Dendritic cell treated with granulocyte-macrophage colony-stimulating factor and Interleukin-4, amounts not matched to agents 40 ng/mL and 50 ng/mL, for 4 days (primary cell): ENCODE results near the gene PCDHGB2.
"Not testable (repeated sequence)": the region's sequence is repeated elsewhere in the genome, so short reads cannot be mapped to it uniquely, and the experiment has no call there.

Experiments
- H3K27ac Mint-ChIP-seq: one replicate; pipeline ENCODE4 v1.8.0; 2022; ENCODE audit warnings: mild to moderate bottlenecking, mixed read lengths
- H3K27me3 Mint-ChIP-seq: one replicate; pipeline ENCODE4 v1.8.0; 2022; ENCODE audit warnings: mild to moderate bottlenecking, mixed read lengths
- H3K36me3 Mint-ChIP-seq: one replicate; pipeline ENCODE4 v1.8.0; 2022; ENCODE audit warnings: low read depth, mixed read lengths
- H3K4me1 Mint-ChIP-seq: one replicate; pipeline ENCODE4 v1.8.0; 2022; ENCODE audit warnings: low read depth, mixed read lengths
- H3K4me3 Mint-ChIP-seq: one replicate; pipeline ENCODE4 v1.8.0; 2022; ENCODE audit warnings: mild to moderate bottlenecking, moderate library complexity, mixed read lengths
- H3K9me3 Mint-ChIP-seq: one replicate; pipeline ENCODE4 v1.8.0; 2022; ENCODE audit warnings: mixed read lengths
- intact Hi-C: fragments of 100-400 bp; cut with micrococcal nuclease; formaldehyde crosslinking; loops from one replicate; pipeline ENCODE4 v1.15.0; 2022

Gene PCDHGB2

DNA sequence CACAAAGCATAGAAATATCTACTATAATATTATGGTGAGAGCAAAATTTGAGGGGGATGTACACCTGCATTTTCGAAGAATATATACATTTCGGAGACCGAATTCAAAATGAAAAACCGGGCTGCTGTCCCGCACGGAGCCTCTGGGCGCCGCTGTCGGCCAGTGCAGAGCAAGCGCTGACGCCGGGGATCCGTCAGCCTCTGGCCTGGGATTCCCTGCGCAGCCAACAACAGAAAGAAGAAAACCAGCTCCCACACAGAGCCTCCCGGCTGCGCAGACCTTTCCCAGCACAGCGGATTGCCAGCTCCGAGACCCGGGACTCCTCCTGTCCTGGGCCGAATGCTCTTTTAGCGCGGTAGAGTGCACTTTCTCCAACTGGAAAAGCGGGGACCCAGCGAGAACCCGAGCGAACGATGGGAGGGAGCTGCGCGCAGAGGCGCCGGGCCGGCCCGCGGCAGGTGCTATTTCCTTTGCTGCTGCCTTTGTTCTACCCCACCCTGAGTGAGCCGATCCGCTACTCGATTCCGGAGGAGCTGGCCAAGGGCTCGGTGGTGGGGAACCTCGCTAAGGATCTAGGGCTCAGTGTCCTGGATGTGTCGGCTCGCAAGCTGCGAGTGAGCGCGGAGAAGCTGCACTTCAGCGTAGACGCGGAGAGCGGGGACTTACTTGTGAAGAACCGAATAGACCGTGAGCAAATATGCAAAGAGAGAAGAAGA lies 48.2 kb downstream of the PCDHGB2 start, which contains the start of gene PCDHGB6:
Gene PCDHGB6 (plus strand): TSS at position 232 of the 716 bp plus-strand sequence. CDS start 182 bp downstream, at position 414.
- H3K9me3 Mint-ChIP-seq = peaks cover 41% of the 10 kb centered on the region
- H3K36me3 Mint-ChIP-seq, H3K27ac Mint-ChIP-seq, intact Hi-C loops, H3K4me1 Mint-ChIP-seq: not testable (repeated sequence)
- H3K4me3 Mint-ChIP-seq = peak within 1 kb of the TSS; percentile 74
- peaks cover 84% of the 10 kb centered on the region for H3K27me3 Mint-ChIP-seq

DNA sequence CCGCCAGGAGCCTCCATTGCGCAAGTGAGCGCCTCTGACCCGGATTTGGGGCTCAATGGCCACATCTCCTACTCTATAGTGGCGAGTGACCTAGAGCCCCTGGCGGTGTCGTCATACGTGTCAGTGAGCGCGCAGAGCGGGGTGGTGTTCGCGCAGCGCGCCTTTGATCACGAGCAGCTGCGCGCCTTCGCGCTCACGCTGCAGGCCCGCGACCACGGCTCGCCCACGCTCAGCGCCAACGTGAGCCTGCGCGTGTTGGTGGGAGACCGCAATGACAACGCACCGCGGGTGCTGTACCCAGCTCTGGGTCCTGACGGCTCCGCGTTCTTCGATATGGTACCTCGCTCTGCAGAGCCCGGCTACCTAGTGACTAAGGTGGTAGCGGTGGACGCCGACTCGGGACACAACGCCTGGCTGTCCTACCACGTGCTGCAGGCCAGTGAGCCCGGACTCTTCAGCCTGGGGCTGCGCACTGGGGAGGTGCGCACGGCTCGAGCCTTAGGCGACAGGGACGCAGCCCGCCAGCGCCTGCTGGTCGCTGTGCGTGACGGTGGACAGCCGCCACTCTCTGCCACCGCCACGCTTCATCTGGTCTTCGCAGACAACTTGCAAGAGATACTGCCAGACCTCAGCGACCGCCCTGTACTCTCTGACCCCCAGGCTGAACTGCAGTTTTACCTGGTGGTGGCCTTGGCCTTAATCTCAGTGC lies 50.0 kb downstream of the PCDHGB2 start:
- Mint-ChIP-seq H3K36me3 (no peaks in the 10 kb centered on the region), H3K9me3 (peaks cover 28% of the 10 kb centered on the region), H3K27me3 (peaks cover 84% of the 10 kb centered on the region), H3K27ac (no peak overlapping the region), H3K4me1 (peaks cover 18% of the 10 kb centered on the region), H3K4me3 (no peak overlapping the region)
- intact Hi-C loops = loop anchor here (10.0 kb wide), 1 partner anchor 85 kb away; the partner anchor contains the start of gene TAF7

DNA sequence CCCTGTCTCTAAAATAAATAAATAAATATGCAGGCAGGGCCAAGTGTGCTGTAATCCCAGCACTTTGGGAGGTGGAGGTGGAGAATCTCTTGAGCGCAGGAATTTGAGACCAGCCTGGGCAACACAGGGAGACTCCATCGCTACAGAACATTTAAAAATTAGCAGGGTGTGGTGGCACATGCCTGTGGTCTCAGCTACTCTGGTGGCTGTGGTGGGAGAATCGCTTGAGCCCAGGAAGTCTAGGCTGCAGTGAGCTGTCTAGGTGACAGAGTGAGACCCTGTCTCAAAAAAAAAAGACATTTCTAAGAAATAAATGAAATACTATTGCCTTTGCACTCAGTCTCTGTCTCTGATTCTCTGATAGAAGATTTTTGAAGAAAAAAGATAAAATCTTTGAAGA lies 51.8 kb downstream of the PCDHGB2 start:
- Mint-ChIP-seq H3K36me3 (no peaks in the 10 kb centered on the region), H3K9me3 (peaks cover 28% of the 10 kb centered on the region), H3K27ac (no peak overlapping the region), H3K4me3 (no peak overlapping the region), H3K27me3 (peaks cover 81% of the 10 kb centered on the region), H3K4me1 (peaks cover 23% of the 10 kb centered on the region)
- intact Hi-C loops = loop anchor here (10.0 kb wide), 1 partner anchor 87 kb away; the partner anchor contains the start of gene TAF7
